HG02610 (cell line): ENCODE results near the gene HSD11B1L.
"Not testable (repeated sequence)": the region's sequence is repeated elsewhere in the genome, so short reads cannot be mapped to it uniquely, and the experiment has no call there.

Source experiments
- ATAC-seq: cut with Tn5 transposase; IDR thresholded peaks from one replicate; pipeline ENCODE4 v1.9.1; 2021; ENCODE audit warnings: mild to moderate bottlenecking, moderate library complexity; ENCODE audit not compliant: unreplicated experiment

Gene HSD11B1L

DNA sequence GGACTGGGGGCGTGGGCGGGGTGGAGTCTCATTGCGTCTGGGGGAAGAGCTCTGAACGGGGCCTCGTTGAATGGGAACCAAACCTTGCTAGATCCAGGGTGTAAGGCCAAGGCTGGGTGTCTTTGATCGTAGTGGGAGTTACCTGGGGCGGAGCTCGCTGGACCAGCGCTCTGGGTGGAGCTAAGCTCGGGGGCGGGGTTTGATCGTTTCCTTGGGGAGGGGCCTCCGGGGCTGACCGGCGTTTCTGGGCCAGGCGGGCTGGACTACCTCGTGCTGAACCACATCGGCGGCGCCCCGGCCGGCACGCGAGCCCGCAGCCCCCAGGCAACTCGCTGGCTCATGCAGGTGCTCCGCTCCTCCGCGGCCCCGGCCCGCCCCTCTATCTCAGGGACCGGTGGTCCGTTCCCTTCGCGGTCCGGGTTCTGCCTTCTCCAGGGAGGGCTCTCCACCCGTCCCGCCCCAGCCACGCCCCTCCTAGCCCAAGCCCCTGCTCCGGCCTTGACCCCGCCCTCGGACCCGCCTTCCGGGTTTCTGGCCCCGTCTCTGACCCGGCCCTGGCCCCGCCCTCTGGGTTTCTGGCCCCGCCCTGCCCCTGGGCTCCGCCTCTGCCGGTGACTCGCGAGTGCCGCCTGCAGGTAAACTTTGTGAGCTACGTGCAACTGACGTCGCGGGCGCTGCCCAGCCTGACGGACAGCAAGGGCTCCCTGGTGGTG lies 6.0 kb downstream of the HSD11B1L start:
- peak; percentile 61 for ATAC-seq

DNA sequence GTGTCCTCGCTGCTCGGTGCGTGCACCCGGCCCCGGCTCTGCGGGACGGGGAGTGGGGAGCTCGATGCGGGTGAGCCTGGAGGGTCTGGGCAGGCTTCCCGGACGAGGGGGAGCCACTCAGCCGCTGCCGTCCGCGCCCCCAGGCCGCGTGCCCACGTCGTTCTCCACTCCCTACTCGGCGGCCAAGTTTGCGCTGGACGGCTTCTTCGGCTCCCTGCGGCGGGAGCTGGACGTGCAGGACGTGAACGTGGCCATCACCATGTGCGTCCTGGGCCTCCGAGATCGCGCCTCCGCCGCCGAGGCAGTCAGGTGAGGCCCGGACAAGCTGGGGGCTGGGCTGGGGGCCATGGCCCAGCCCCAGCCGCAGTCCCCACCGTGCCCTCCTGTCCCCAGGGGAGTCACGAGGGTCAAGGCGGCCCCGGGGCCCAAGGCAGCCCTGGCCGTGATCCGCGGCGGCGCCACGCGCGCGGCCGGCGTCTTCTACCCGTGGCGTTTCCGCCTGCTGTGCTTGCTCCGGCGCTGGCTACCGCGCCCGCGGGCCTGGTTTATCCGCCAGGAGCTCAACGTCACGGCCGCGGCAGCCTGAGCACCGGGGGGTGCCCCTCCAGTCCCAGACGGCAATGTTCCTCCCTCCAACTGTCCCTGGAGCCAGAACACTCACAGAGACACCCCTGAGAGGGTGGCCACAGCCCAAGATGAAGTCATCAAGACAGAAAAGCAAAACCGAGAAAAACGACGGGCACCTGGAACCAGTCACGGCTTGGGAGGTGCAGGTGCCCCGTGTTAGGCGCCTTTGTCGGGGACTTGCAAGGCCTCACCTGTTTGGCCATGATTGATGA lies 6.8 kb downstream of the HSD11B1L start:
- ATAC-seq = no peak

DNA sequence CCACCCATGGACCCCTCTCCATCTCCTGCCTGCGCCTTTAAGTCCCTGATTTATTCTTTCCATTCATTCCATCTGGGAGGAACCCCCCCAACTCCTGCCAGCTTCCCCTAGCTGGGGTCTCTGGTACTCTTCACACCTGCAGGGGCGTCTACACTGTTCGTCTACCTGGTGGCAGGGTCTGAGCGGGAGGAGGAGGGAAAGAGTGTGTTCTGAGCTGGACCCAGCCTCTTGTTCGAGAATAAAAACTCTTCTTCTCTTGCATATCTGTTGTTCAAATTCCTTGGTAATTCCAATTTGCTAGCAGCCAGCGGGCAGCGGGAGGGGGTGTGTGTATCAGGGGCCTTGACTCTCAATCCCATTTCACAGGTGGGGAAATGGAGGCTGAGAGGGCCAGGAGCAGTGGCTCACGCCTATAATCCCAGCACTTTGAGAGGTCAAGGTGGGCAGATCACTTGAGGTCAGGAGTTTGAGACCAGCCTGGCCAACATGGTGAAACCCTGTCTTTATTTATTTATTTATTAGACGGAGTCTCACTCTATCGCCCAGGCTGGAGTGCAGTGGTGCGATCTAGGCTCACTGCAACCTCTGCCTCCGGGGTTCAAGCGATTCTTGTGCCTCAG lies 7.5 kb downstream of the HSD11B1L start:
- ATAC-seq = not testable (repeated sequence)

DNA sequence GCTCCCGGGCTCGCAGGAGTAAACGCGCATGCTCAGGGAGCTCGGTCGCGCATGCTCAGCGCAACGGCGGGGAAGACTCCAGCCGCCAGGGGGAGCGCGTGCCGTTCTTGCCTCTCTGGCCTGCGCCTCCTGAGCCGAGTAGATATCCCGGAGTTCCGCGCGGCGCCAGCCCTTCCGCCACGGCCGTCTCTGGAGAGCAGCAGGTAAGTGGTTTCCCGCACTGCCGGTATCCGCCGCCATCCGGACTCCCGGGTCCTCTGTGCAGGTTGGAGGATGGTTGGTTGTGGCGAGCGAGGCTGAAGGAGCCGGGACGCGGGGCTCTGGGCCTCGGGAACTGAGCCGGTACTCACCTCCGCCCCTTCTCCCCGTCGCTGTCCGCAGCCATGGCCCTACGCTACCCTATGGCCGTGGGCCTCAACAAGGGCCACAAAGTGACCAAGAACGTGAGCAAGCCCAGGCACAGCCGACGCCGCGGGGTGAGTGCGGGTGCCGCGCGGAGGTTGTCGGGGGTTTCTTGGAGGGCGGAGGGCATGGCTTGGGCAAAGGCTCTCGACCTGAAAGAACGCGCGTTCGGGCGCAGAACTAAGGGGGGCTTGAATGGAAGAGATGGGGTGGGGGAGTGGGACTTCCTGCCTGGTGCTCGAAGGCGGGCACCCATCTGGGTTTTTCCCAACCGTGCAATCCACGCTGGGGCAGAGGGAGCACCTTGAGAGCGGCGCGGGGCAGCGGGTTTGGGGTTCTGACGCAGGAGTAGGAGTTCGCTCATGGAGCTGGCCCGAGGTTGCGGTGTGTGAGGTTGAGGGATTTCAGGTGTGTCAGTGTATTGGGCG lies 9.5 kb downstream of the HSD11B1L start, which contains the start of gene RPL36:
Gene RPL36 (plus strand): TSS at position 171 of the 830 bp plus-strand sequence. CDS start 213 bp downstream, at position 384.
- ATAC-seq = peak; percentile 40

DNA sequence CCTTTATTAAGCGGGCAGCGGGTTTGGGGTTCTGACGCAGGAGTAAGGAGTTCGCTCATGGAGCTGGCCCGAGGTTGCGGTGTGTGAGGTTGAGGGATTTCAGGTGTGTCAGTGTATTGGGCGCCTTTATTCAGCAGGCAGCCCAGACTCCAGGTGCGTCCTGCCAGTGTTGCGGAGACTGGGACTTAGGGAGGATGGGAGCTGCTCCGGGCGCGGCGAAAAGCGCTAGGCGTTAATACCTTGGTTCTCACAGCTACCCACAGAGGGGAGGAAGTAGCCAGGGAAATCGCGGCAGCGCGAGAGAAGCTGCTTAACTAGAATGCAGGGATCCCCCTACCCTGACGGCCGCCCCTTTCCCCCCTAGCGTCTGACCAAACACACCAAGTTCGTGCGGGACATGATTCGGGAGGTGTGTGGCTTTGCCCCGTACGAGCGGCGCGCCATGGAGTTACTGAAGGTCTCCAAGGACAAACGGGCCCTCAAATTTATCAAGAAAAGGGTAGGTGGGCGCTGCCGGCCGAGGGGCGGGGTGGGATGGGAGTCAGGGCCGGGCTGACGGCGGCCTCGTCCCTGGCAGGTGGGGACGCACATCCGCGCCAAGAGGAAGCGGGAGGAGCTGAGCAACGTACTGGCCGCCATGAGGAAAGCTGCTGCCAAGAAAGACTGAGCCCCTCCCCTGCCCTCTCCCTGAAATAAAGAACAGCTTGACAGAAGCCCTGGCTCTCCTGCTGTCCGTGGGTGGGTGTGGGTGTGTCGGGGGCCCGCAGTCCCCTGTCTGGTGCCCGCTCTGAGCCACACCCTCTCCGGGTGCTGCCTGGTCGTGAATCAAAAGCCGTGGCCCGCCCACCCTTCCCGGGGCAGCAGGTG lies 10.4 kb downstream of the HSD11B1L start:
- ATAC-seq = no peak

DNA sequence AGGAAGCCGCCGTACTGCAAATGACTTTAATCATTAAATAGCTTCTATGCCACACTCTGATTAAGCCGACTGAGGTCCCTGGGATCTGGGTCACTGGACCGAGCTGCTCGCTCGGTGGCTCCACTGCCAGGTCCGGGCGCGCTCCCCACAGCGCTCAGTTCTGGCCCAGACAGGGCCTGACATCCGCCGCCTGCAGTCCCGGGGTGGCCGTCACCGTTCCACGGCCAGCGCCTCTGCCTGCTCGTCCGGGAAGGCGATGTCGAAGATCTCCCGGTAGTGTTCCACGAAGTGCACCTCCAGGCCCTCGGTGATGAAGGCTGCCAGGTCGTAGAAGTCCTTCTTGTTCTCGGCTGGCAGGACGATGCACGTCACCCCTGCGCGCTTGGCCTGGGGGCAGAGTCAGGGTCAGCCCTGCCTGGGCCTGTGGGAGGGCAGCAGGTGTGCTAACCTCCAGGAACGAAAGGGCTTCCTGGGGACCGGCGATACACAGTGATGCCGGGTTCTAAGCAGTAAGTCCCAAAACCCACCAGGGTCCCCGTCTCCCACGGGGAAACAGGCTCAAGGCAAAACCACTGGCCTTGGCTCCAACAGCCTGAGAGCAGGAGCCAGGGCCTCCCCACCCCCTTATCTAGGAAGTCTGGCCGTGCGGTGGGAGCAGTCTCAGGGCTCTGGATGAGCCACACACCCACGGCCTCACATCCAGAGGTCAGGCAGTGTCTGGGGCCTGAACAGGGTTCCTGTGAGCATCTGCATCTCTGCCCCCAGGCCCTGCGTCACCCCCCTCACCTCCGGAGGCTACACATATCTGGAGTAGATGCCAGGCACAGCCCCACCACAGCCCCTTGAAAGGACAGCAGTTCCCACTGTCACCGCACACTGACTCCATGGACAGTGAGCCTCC lies 11.2 kb downstream of the HSD11B1L start:
- no peak for ATAC-seq

DNA sequence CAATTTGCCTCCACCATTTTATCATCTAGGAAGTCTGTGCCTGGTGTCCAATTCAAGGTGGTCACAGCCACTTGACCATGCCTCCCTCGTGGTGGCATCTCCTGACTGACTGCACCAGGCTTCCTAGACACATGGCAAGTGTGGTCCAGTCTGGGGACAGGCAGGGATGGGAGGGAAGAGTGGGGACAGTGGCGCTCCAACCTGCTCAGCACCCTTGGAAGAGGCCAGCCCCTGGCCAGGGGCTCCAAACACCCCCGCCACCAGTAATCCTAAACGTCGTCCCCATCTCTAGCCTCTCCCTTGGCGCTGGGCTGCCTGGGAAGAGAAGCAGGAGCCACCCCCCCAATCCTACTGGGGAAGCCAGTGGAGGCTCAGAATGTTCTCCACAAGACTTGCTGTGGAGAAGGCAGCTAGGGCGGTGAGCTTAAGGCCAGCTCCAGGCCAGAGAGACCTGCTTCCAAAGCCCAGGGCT lies 11.9 kb downstream of the HSD11B1L start:
- ATAC-seq = no peak

DNA sequence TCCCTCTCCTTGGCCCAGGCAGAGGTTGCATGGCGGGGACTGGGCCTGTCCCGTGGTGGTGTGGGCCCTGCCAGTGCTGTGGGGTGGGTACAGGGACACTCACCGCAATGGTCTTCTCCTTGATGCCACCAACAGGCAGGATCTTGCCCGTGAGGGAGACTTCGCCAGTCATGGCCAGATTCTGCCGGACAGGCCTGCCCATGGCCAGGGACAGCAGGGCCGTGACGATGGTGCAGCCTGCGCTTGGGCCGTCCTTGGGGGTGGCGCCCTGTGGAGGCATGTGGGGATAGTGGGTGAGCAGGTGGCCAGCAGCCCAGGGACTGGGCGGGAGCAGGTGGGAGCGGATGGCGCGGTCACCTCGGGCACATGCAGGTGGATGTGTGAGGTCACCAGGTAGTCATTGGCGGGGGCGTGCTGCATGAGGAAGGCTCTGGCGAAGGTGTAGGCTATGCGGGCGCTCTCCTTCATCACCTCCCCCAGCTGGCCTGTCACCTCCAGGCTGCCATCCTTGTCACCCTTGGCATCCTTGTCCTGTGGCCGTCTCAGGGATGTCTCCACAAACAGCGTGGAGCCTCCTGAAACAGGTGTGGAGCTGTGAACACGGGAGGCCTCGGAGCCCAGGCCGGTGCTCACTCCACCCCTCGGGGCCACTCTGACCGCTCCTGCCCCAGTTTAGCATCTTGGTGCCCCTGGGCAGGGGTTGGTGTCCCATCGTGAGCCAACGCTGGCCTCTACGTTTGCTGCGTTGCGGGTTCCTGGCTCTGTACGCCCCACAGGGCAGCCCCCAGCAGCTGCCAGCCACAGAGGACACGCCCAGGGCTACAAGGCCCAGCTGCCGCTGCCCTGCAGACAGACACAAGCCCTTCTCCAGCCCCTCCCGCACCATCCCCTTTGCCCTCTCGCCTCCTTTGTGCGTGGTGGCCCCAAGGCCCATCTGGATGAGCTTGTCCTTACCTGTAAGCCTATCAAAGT lies 12.7 kb downstream of the HSD11B1L start:
- ATAC-seq = no peak

DNA sequence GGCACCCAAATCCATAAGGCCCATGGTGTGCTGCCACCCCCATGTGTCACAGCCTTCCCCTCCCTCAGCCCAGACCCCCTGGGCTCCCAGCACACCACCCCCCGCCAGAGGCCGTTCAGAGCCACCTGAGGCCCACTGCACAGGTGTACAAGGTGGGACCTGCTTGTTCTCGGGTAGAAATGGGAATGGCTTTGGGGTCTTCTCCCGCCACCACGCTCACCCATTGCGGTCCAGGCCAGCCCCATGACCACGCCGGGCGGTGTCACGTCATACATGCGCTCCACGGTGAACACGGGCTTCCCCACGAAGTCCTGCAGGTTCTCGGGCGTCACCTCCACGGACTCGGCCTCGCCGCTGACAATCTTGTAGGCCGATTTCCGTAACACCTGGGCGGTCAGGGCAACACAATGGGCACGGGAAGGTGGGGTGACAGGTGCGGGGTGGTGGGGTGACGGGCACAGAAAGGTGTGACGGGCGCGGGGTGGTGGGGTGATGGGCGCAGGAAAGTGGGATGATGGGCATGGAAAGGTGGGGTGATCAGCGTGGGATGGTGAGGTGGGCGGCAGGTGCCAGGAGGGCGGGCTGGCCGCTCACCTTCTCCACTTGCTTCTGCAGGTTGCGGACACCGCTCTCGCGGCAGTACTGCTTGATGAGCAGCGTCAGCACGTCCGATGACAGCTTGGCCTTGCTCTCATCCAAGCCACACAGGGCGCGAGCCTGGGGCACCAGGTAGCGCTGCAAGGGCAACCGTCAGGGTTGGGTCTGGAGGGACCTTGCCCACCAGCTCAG lies 13.5 kb downstream of the HSD11B1L start:
- ATAC-seq = no peak

DNA sequence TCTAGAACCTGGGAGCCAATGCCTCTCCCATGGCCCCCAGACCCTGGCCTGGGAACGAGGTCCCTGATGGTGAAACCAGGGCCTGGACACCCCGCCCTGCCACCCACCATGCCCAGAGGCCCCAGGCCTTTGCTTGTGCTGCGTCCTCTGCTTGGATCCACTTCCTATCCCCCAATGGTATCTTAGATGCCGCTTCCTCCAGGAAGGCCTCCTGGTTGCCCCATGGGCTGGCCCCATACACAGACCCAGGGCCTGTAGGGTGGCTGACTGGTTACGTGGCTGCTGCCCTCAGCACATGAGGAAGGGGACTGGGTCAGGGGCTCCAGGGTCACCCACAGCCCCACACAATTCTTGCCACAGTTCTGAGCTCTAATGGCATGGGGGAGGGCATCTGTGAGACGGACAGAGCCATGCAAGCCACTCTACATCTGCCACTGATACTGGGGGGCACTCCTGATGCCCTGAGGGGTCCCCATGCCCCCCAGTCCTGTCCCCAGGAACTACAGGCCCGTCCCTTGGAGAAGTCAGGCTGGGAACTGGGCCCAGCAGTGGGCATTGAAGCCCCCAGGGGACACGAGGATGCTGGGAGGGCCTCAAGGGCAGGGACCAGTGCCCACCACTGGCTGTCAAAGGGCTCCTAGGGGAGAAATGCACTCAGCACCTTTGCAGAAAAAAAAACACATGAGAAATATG lies 14.3 kb downstream of the HSD11B1L start:
- no peak for ATAC-seq

DNA sequence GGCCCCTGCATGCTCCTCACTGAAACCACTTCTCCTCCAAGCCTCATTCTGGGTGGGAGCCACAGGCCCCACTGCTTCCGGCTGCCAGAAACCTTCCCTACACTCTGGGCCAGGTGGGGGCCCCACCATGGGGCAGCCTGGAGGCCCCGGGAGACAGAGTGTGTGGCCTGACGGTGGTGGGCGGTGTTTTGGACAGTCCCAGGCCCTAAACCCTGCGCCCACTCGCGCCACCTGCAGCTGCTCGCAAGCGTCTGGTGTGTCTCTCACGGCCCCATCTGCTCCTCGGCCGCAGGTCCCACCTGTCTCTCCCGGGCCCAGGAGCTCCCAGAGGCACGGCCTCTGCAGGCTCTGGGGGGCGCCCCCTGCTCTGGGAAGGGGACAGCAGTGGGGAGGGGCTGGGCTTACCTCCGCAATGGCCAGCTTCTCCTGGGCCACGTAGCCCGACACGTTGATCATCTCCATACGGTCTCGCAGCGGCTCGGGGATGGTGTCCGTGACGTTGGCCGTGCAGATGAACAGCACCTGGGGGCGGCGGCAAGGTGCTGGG lies 14.9 kb downstream of the HSD11B1L start:
- ATAC-seq = no peak

DNA sequence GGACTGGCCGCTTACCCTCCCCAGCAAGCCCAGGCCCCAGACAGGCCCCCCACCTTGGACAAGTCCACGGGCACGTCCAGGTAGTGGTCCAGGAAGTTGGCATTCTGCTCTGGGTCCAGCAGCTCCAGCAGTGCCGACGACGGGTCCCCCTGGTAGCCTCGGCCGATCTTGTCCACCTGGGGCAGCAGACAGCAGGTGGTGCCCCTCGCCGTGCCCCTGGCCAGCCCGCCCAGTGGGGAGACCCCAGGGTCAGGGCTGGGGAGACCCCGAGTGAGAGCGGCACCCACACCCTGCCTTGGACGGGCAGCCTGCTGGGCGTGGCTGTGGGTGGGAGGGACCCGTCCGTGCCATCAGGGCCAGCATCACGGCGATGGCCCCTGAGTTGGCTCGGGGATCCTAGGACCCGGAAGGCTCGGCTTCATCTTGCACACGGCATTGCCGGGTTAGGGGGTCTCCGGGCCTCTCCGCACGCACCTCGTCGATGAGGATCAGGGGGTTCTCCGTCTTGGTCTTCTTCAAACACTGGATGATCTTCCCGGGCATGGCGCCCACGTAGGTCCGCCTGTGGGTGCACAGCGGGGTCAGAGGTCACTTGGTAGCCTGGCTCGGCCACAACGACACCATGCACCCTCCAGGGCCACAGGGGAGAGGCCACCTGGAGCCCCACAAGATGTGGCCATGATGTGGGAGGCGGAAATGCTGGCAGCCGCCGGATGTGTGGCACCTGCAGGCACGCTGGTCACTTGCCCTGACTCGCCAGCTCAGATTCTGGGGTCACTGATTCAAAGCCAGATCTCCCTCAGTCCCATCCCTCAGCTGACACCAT lies 15.6 kb downstream of the HSD11B1L start:
- no peak for ATAC-seq

DNA sequence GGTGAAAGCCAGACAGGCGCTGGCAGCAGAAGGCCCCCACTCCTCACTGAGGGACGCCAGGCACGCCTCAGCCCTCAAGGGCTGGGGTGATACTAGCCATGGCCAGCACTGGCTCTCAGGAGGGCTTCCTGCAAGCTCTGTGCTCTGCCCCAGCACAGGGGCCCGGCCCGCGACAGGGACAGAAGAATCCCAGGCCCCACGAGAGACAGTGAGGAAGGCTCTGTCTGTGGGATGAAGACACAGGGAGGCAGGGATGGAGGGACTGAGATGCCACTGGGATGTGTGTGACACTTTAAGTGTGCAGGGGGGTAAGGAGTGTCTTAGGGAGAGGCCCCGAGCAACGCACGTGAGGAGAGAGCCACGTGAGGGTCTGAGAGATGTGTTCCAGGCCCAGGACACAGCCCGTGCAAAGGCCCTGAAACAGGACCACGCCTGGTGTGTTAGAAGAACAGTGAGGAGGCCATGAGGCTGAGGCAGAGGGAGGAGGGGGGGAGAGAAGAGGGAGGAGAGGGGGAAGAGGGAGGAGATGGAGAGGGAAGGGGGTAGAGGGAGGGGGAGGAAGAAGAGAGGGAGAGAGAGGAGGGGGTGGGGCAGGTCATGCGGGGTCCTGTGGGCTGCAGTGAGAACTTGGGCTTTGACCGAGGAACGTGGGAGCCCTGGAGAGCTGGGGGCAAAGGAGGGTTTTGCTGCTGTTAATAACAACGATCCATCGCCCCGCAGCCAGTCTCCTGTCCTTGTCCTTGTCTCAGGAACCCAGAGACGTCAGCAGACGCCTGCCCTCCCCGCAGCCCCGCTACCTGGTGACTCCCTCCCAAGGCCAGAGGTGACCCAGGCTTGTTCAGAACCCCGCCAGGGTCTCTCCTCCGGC lies 16.4 kb downstream of the HSD11B1L start:
- no peak for ATAC-seq
